HCT116 (cell line): ENCODE data around the gene AOPEP. TPM values are rescaled to one million over a fixed set of nuclear protein-coding genes. Genes with fewer than 3 reads are reported as not detected.

Experiments used
- ATAC-seq: fragments of 200-7000 bp; cut with Tn5 transposase; 2 replicates; pipeline ENCODE4 v1.9.1; 2020; ENCODE audit warnings: mild to moderate bottlenecking, moderate library complexity
- BruUV-seq: library from RNA; stranded (reverse); fragments of 400-500 nt; replicated peaks from 2 replicates; lab custom pipeline; 2021; lab: Mats Ljungman, UMichigan
- CTCF ChIA-PET: fragments of 300-600 bp; sonication (Branson Sonifier 250); formaldehyde crosslinking; loops from one replicate; lab custom pipeline; 2021; ENCODE audit warnings: antibody characterized with exemption; lab: Charles Lee
- POLR2A ChIA-PET: fragments of 300-600, 350-600 bp; sonication (Branson Sonifier 250); formaldehyde crosslinking; loops from one replicate; lab custom pipeline; 2021; ENCODE audit warnings: antibody characterized with exemption; lab: Charles Lee
- RAD21 ChIA-PET, 2 experiments: fragments of 300-600 bp; sonication (Branson Sonifier 250); formaldehyde crosslinking; loops; one replicate each; lab custom pipeline; 2023; ENCODE audit warnings: low total read pairs in 2 of 2; ENCODE audit not compliant: uncharacterized antibody in 2 of 2, unreplicated experiment in 2 of 2, low non-redundant PET in 1 of 2; lab: Charles Lee
- DNase-seq: peaks from one replicate; pipeline ENCODE4 v3.0.0-alpha.2; 2010; ENCODE audit warnings: low read depth, low spot score
- H2AFZ ChIP-seq: fragments of 200-600 bp; shearing (Covaris generic), sonication (generic); 2 replicates; pipeline ENCODE4 v1.6.1; 2017; ENCODE audit warnings: low read depth, mixed run types, mixed read lengths, antibody characterized with exemption, low read length; ENCODE audit not compliant: poor library complexity, severe bottlenecking
- H3K27ac ChIP-seq: 2 replicates; pipeline ENCODE4 v1.5.1; 2012; ENCODE audit warnings: low read depth, low read length
- H3K27me3 ChIP-seq: fragments of 200-600 bp; sonication (generic); 2 replicates; pipeline ENCODE4 v1.6.1; 2016; ENCODE audit warnings: mixed run types, low read length, mixed read lengths; ENCODE audit not compliant: insufficient read depth
- H3K36me3 ChIP-seq, 2 experiments: fragments of 200-500 bp in 1 of 2; fragments of 200-600 bp in 1 of 2; sonication (Bioruptor generic) in 1 of 2; sonication (generic) in 1 of 2; 2 replicates each; pipeline versions ENCODE4 v1.5.1 to v1.6.1; 2014 to 2016; ENCODE audit warnings: low read length in 2 of 2, inconsistent platforms in 1 of 2, mixed read lengths in 1 of 2, mixed run types in 1 of 2; ENCODE audit not compliant: insufficient read depth in 2 of 2, control insufficient read depth in 1 of 2
- H3K4me1 ChIP-seq, 2 experiments: fragments of 200-600 bp in 1 of 2; sonication (generic) in 1 of 2; 2 replicates each; pipeline versions ENCODE4 v1.5.1 to v1.6.1; 2012 to 2017; ENCODE audit warnings: low read length in 2 of 2, inconsistent platforms in 1 of 2, mild to moderate bottlenecking in 1 of 2, mixed read lengths in 1 of 2, mixed run types in 1 of 2, moderate library complexity in 1 of 2; ENCODE audit not compliant: insufficient read depth in 2 of 2, control insufficient read depth in 1 of 2
- H3K4me2 ChIP-seq: fragments of 200-600 bp; sonication (generic); 2 replicates; pipeline ENCODE4 v1.6.1; 2017; ENCODE audit warnings: mixed run types, low read length, mixed read lengths
- H3K4me3 ChIP-seq, 2 experiments: fragments of 200-600 bp in 1 of 2; sonication (generic) in 1 of 2; replicated peaks in 1 of 2; 2 replicates each; pipeline ENCODE4 v1.5.1; 2011 to 2016; ENCODE audit warnings: low read length in 2 of 2, control low read depth in 1 of 2, low read depth in 1 of 2, mild to moderate bottlenecking in 1 of 2, mixed read lengths in 1 of 2, mixed run types in 1 of 2
- H3K79me2 ChIP-seq: fragments of 200-600 bp; sonication (generic); 2 replicates; pipeline ENCODE4 v1.6.1; 2017; ENCODE audit warnings: mild to moderate bottlenecking, mixed run types, low read length, moderate library complexity, mixed read lengths; ENCODE audit not compliant: insufficient read depth
- H3K9ac ChIP-seq: fragments of 200-600 bp; sonication (generic); 2 replicates; pipeline ENCODE4 v1.6.1; 2016; ENCODE audit warnings: low read length, mixed read lengths
- H3K9me2 ChIP-seq: fragments of 200-600 bp; sonication (generic), shearing (Covaris generic); 2 replicates; pipeline ENCODE4 v1.6.1; 2017; ENCODE audit warnings: mixed run types, mild to moderate bottlenecking, moderate library complexity; ENCODE audit not compliant: insufficient read depth
- H3K9me3 ChIP-seq, 2 experiments: fragments of 200-500 bp in 1 of 2; fragments of 200-600 bp in 1 of 2; sonication (Bioruptor generic) in 1 of 2; sonication (generic) in 1 of 2; 2 replicates each; pipeline ENCODE4 v1.6.1; 2014 to 2017; ENCODE audit warnings: low read length in 2 of 2, mixed read lengths in 2 of 2, inconsistent platforms in 1 of 2, low read depth in 1 of 2, mild to moderate bottlenecking in 1 of 2, mixed run types in 1 of 2, moderate library complexity in 1 of 2; ENCODE audit not compliant: control insufficient read depth in 1 of 2, insufficient read depth in 1 of 2
- H4K20me1 ChIP-seq: fragments of 200-600 bp; sonication (generic), shearing (Covaris generic); 2 replicates; pipeline ENCODE4 v1.6.1; 2017; ENCODE audit warnings: mixed run types, mild to moderate bottlenecking, moderate library complexity; ENCODE audit not compliant: insufficient read depth
- CBX3 ChIP-seq: IDR thresholded peaks from 2 replicates; pipeline ENCODE4 v1.6.1; 2012; ENCODE audit warnings: low read depth
- ELF1 ChIP-seq: IDR thresholded peaks from 2 replicates; pipeline ENCODE4 v1.6.1; 2012; ENCODE audit warnings: low read depth, borderline replicate concordance
- JUND ChIP-seq: IDR thresholded peaks from 2 replicates; pipeline ENCODE4 v1.6.1; 2012
- POLR2A ChIP-seq: IDR thresholded peaks from 2 replicates; pipeline ENCODE4 v1.7.0; 2011; ENCODE audit warnings: borderline replicate concordance; ENCODE audit not compliant: insufficient read depth, insufficient read length; ENCODE audit errors: extremely low read depth
- POLR2AphosphoS5 ChIP-seq: IDR thresholded peaks from 2 replicates; pipeline ENCODE4 v1.6.1; 2011; ENCODE audit warnings: mild to moderate bottlenecking, low read depth, low read length, moderate library complexity
- REST ChIP-seq: IDR thresholded peaks from 2 replicates; pipeline ENCODE4 v1.6.1; 2012; ENCODE audit warnings: low read depth
- SRF ChIP-seq: IDR thresholded peaks from 2 replicates; pipeline ENCODE4 v1.6.1; 2012; ENCODE audit warnings: low read depth
- TCF7L2 ChIP-seq: IDR thresholded peaks from 2 replicates; pipeline ENCODE4 v1.7.0; 2011; ENCODE audit warnings: borderline replicate concordance, inconsistent platforms; ENCODE audit not compliant: insufficient read depth, insufficient read length; ENCODE audit errors: extremely low read depth
- YY1 ChIP-seq: IDR thresholded peaks from 2 replicates; pipeline ENCODE4 v1.6.1; 2011; ENCODE audit warnings: low read length, low read depth, moderate library complexity, mild to moderate bottlenecking; ENCODE audit not compliant: insufficient replicate concordance; ENCODE audit errors: extremely low read depth
- ZFX ChIP-seq: fragments of 450-650 bp; IDR thresholded peaks from 2 replicates; pipeline ENCODE4 v1.6.1; 2017
- ZNF274 ChIP-seq: fragments of 200-500 bp; sonication (Bioruptor generic); IDR thresholded peaks from 2 replicates; pipeline ENCODE4 v1.6.1; 2014; ENCODE audit warnings: mild to moderate bottlenecking, low read depth, low read length, inconsistent platforms
- intact Hi-C: fragments of 100-400 bp; cut with micrococcal nuclease; formaldehyde crosslinking; loops from 2 replicates; pipeline ENCODE4 v1.10.0; 2022
- total RNA-seq: library from RNA; stranded (reverse); gene quantifications from one replicate; pipeline ENCODE4 v1.2.1, GENCODE V29; 2021; ENCODE audit not compliant: unreplicated experiment

Gene AOPEP
- total RNA-seq, 1 experiment from 2014 or later, result 15.1 TPM

GRCh38 chr9:94885854-94886447, 159.5 kb downstream of the AOPEP start:
- Histone ChIP-seq H3K9ac (no peak overlapping the region), H3K27ac (no peak overlapping the region), H4K20me1 (no peaks in the 10 kb centered on the region), H3K36me3 (no peaks in the 10 kb centered on the region), H3K27me3 (no peaks in the 10 kb centered on the region), H3K4me1 (peaks cover 5 to 8% of the 10 kb centered on the region in 2 experiments; a peak in 3 of 4 replicates), H3K4me2 (no peak overlapping the region), H3K9me3 (peaks cover 0 to 2% of the 10 kb centered on the region in 2 experiments; a peak in 1 of 4 replicates), H3K4me3 (no peak overlapping the region), H3K9me2 (no peaks in the 10 kb centered on the region), H3K79me2 (no peaks in the 10 kb centered on the region), H2AFZ (no peak overlapping the region)
- CTCF ChIA-PET, result no interaction called here
- DNase-seq, result no peak
- intact Hi-C loops, result no loop called here
- no TSS peak for BruUV-seq
- POLR2A ChIA-PET, result no interaction called here
- ATAC-seq, result no peak
- TF ChIP-seq CBX3, result no peak
- TF ChIP-seq ZNF274, result no peak
- no peak for TF ChIP-seq TCF7L2
- no peak for TF ChIP-seq ELF1
- TF ChIP-seq ZFX, result no peak
- TF ChIP-seq REST, result no peak
- no peak for TF ChIP-seq SRF
- no peak for TF ChIP-seq POLR2AphosphoS5
- TF ChIP-seq POLR2A, result no peak
- no peak for TF ChIP-seq YY1
- TF ChIP-seq JUND, result no peak
- RAD21 ChIA-PET, result no interaction called here
